HEK293T (cell line): ENCODE results near the gene CXXC1.

Experiments used
- CTCF ChIA-PET: fragments of 350-600 bp; formaldehyde crosslinking; extraction: SDS; loops from one replicate; lab custom pipeline; 2021; ENCODE audit warnings: antibody characterized with exemption, inconsistent platforms; lab: Yijun Ruan, JAX
- POLR2A ChIA-PET: fragments of 350-600 bp; formaldehyde crosslinking; extraction: SDS; loops from one replicate; lab custom pipeline; 2020; ENCODE audit warnings: antibody characterized with exemption, inconsistent platforms; lab: Yijun Ruan, JAX
- DNase-seq: peaks from one replicate; pipeline ENCODE4 v3.0.0; 2012; ENCODE audit warnings: mixed read lengths; ENCODE audit errors: extremely low spot score
- ARNT ChIP-seq: fragments of 450-650 bp; IDR thresholded peaks from 2 replicates; pipeline ENCODE4 v1.6.1; 2017; ENCODE audit warnings: mild to moderate bottlenecking
- BHLHE40 ChIP-seq: fragments of 450-650 bp; IDR thresholded peaks from 2 replicates; pipeline ENCODE4 v1.6.1; 2016; ENCODE audit warnings: mild to moderate bottlenecking, moderate library complexity, borderline replicate concordance
- CTBP1 ChIP-seq: fragments of 450-650 bp; IDR thresholded peaks from 2 replicates; pipeline ENCODE4 v1.6.1; 2016; ENCODE audit warnings: borderline replicate concordance
- ELF4 ChIP-seq: fragments of 450-650 bp; IDR thresholded peaks from 2 replicates; pipeline ENCODE4 v1.6.1; 2017; ENCODE audit warnings: antibody characterized with exemption
- FOXA1 ChIP-seq: fragments of 450-650 bp; IDR thresholded peaks from 2 replicates; pipeline ENCODE4 v1.6.1; 2016; ENCODE audit warnings: mild to moderate bottlenecking
- FOXK2 ChIP-seq: fragments of 450-650 bp; IDR thresholded peaks from 2 replicates; pipeline ENCODE4 v1.6.1; 2016; ENCODE audit warnings: mild to moderate bottlenecking
- FOXM1 ChIP-seq: fragments of 450-650 bp; IDR thresholded peaks from 2 replicates; pipeline ENCODE4 v1.6.1; 2017; ENCODE audit warnings: mild to moderate bottlenecking, borderline replicate concordance
- HDGF ChIP-seq: fragments of 450-650 bp; IDR thresholded peaks from 2 replicates; pipeline ENCODE4 v1.6.1; 2017; ENCODE audit warnings: antibody characterized with exemption, borderline replicate concordance
- L3MBTL2 ChIP-seq: fragments of 450-650 bp; conservative IDR thresholded peaks from 2 replicates; pipeline ENCODE4 v1.6.1; 2016; ENCODE audit warnings: mild to moderate bottlenecking
- LEF1 ChIP-seq: fragments of 450-650 bp; IDR thresholded peaks from 2 replicates; pipeline ENCODE4 v1.6.1; 2017; ENCODE audit warnings: mild to moderate bottlenecking, borderline replicate concordance
- NFRKB ChIP-seq: fragments of 450-650 bp; IDR thresholded peaks from 2 replicates; pipeline ENCODE4 v1.6.1; 2016; ENCODE audit warnings: mild to moderate bottlenecking, moderate library complexity
- PKNOX1 ChIP-seq: fragments of 450-650 bp; IDR thresholded peaks from 2 replicates; pipeline ENCODE4 v1.6.1; 2016
- SP1 ChIP-seq: fragments of 450-650 bp; IDR thresholded peaks from 2 replicates; pipeline ENCODE4 v1.6.1; 2017
- SUZ12 ChIP-seq: fragments of 450-650 bp; IDR thresholded peaks from 2 replicates; pipeline ENCODE4 v1.6.1; 2016; ENCODE audit warnings: mild to moderate bottlenecking
- TARDBP ChIP-seq: fragments of 450-650 bp; IDR thresholded peaks from 2 replicates; pipeline ENCODE4 v1.6.1; 2016
- ZNF384 ChIP-seq: fragments of 450-650 bp; IDR thresholded peaks from 2 replicates; pipeline ENCODE4 v1.6.1; 2016

The CXXC1 gene

GRCh38 chr18:50287441-50288347 lies at the start of gene CXXC1:
CXXC1 (minus strand) TSS chr18:50287692; CDS start chr18:50287589, 103 bp downstream.
- TF ChIP-seq HDGF, result no peak
- TF ChIP-seq ELF4, result peak; percentile 35
- DNase-seq, result peak; percentile 81
- ChIA-PET POLR2A (no interaction called here), CTCF (no interaction called here)

- no peak for DNase-seq
- CTCF ChIA-PET, result no interaction called here
- POLR2A ChIA-PET, result no interaction called here
- TF ChIP-seq HDGF (no peak), FOXA1 (no peak), FOXK2 (no peak), L3MBTL2 (no peak), ELF4 (no peak), PKNOX1 (no peak), ZNF384 (no peak), SP1 (no peak), BHLHE40 (no peak), CTBP1 (no peak)
Observed at GRCh38 chr18:50334546-50335152, 47.2 kb upstream of the CXXC1 start.

- ChIA-PET CTCF (no interaction called here), POLR2A (no interaction called here)
- DNase-seq, result no peak
- TF ChIP-seq FOXA1 (no peak), L3MBTL2 (no peak), ARNT (no peak), LEF1 (no peak), NFRKB (no peak), CTBP1 (no peak), SUZ12 (no peak), HDGF (no peak), FOXK2 (no peak), ZNF384 (no peak), PKNOX1 (no peak), FOXM1 (no peak), ELF4 (no peak), SP1 (no peak), BHLHE40 (no peak), TARDBP (no peak)
Observed at GRCh38 chr18:50331691-50332090, 44.2 kb upstream of the CXXC1 start.

GRCh38 chr18:50330176-50330575 lies 42.7 kb upstream of the CXXC1 start:
- DNase-seq, result no peak
- POLR2A ChIA-PET, result no interaction called here
- TF ChIP-seq ELF4 (no peak), TARDBP (no peak), HDGF (no peak), FOXA1 (no peak), NFRKB (no peak), ARNT (no peak)
- CTCF ChIA-PET, result no interaction called here

- TF ChIP-seq SP1, result no peak
- no peak for TF ChIP-seq HDGF
- TF ChIP-seq TARDBP, result no peak
- no peak for TF ChIP-seq ELF4
- TF ChIP-seq FOXA1, result no peak
- TF ChIP-seq ZNF384, result no peak
- TF ChIP-seq BHLHE40, result no peak
- TF ChIP-seq ARNT, result no peak
- no peak for TF ChIP-seq FOXK2
- no peak for TF ChIP-seq FOXM1
- TF ChIP-seq PKNOX1, result no peak
- no peak for TF ChIP-seq L3MBTL2
- no peak for TF ChIP-seq SUZ12
- no peak for TF ChIP-seq CTBP1
- TF ChIP-seq NFRKB, result no peak
- TF ChIP-seq LEF1, result no peak
- POLR2A ChIA-PET, result no interaction called here
- CTCF ChIA-PET, result no interaction called here
- DNase-seq, result no peak
Observed at GRCh38 chr18:50327983-50328382, 40.5 kb upstream of the CXXC1 start.

GRCh38 chr18:50320719-50321118 lies 33.2 kb upstream of the CXXC1 start:
- TF ChIP-seq BHLHE40, result no peak
- no peak for TF ChIP-seq ZNF384
- TF ChIP-seq FOXM1, result no peak
- TF ChIP-seq ARNT, result no peak
- no peak for TF ChIP-seq SUZ12
- TF ChIP-seq SP1, result no peak
- TF ChIP-seq L3MBTL2, result no peak
- no peak for TF ChIP-seq LEF1
- ChIA-PET CTCF (no interaction called here), POLR2A (no interaction called here)
- no peak for DNase-seq
